Esophagus squamous epithelium (tissue), 4 donors: ENCODE measurements around the gene MGMT.

Experiments used
- CTCF ChIP-seq, 6 experiments: fragments of 450-650 bp in 4 of 6; fragments of 200-600 bp in 2 of 6; sonication (generic) in 2 of 6; IDR thresholded peaks; one replicate each; pipeline ENCODE4 v1.5.1; 2016 to 2019; ENCODE audit warnings: antibody characterized with exemption in 6 of 6, mild to moderate bottlenecking in 4 of 6, moderate library complexity in 4 of 6
- POLR2A ChIP-seq, 4 donors: fragments of 450-650 bp; IDR thresholded peaks; one replicate each; pipeline ENCODE4 v1.6.1; 2017; ENCODE audit warnings: antibody characterized with exemption in 4 of 4, mild to moderate bottlenecking in 4 of 4, moderate library complexity in 3 of 4

- TF ChIP-seq CTCF (IDR thresholded peaks at IDR 0.05) (no peak), POLR2A (IDR thresholded peaks at IDR 0.05) (no peak)
These were observed 298.9 kb downstream of the MGMT start for GRCh38 chr10:129765664-129766550.
